ENCODE measurements around the gene MAST2.

GRCh38 chr1:46067652-46068051 is 264.2 kb downstream of the MAST2 start:
- TF ChIP-seq CTCF (IDR thresholded peaks at IDR 0.05), result no peak
- TF ChIP-seq POLR2A (IDR thresholded peaks at IDR 0.05), result no peak

Data from testis (tissue), 2 donors.